OCI-LY3 (cell line): Measurements from ENCODE around the gene FNDC5.

Experiments used
- H2AFZ ChIP-seq: fragments of 200-600, 300-600 bp; shearing (Covaris generic); 2 replicates; pipeline ENCODE4 v1.6.0; 2014; ENCODE audit warnings: antibody characterized with exemption, low read depth, low read length
- H3K27ac ChIP-seq: fragments of 200-600, 300-600 bp; sonication (generic); 2 replicates; pipeline ENCODE4 v1.5.1; 2014; ENCODE audit warnings: mild to moderate bottlenecking, low read length, moderate library complexity, mixed read lengths
- H3K27me3 ChIP-seq: fragments of 200-600, 300-600 bp; sonication (generic); 2 replicates; pipeline ENCODE4 v1.6.1; 2014; ENCODE audit warnings: low read depth, low read length, mixed read lengths
- H3K36me3 ChIP-seq: fragments of 200-600, 300-600 bp; sonication (generic); replicated peaks from 2 replicates; pipeline ENCODE3; 2014; ENCODE audit warnings: low read depth, low read length, mixed read lengths
- H3K4me1 ChIP-seq: fragments of 300-600, 200-600 bp; sonication (generic); 2 replicates; pipeline ENCODE4 v1.6.1; 2014; ENCODE audit warnings: low read length, mixed read lengths
- H3K4me2 ChIP-seq: fragments of 200-600, 300-600 bp; sonication (generic); 2 replicates; pipeline ENCODE4 v1.6.1; 2014; ENCODE audit warnings: low read length, mixed read lengths
- H3K4me3 ChIP-seq: fragments of 300-600, 200-600 bp; sonication (generic); 2 replicates; pipeline ENCODE4 v1.5.1; 2014; ENCODE audit warnings: antibody characterized with exemption, mild to moderate bottlenecking, low read length, moderate library complexity
- H3K79me2 ChIP-seq: fragments of 300-600, 200-600 bp; shearing (Covaris generic); 2 replicates; pipeline ENCODE4 v1.6.1; 2014; ENCODE audit warnings: mild to moderate bottlenecking, low read length, mixed read lengths
- H3K9ac ChIP-seq: fragments of 300-600, 200-600 bp; shearing (Covaris generic); 2 replicates; pipeline ENCODE4 v1.6.0; 2014; ENCODE audit warnings: mild to moderate bottlenecking, low read length, moderate library complexity
- H3K9me3 ChIP-seq: fragments of 200-600, 300-600 bp; shearing (Covaris generic); 2 replicates; pipeline ENCODE4 v1.6.1; 2014; ENCODE audit warnings: low read length, mixed read lengths; ENCODE audit not compliant: insufficient read depth
- H4K20me1 ChIP-seq: fragments of 200-600, 300-600 bp; sonication (generic); 2 replicates; pipeline ENCODE4 v1.6.1; 2016; ENCODE audit warnings: low read length, mixed read lengths; ENCODE audit not compliant: insufficient read depth
- EZH2phosphoT487 ChIP-seq: fragments of 200-600 bp; shearing (Covaris generic); IDR thresholded peaks from 2 replicates; pipeline ENCODE4 v1.6.1; 2018; ENCODE audit warnings: antibody characterized with exemption, mixed run types, low read depth
- TF ChIP-seq, protein P1 (sequence below): fragments of 200-600, 300-600 bp; sonication (generic); IDR thresholded peaks from 2 replicates; pipeline ENCODE4 v1.5.1; 2014; ENCODE audit warnings: antibody characterized with exemption, low read length, low read depth

Gene FNDC5

DNA sequence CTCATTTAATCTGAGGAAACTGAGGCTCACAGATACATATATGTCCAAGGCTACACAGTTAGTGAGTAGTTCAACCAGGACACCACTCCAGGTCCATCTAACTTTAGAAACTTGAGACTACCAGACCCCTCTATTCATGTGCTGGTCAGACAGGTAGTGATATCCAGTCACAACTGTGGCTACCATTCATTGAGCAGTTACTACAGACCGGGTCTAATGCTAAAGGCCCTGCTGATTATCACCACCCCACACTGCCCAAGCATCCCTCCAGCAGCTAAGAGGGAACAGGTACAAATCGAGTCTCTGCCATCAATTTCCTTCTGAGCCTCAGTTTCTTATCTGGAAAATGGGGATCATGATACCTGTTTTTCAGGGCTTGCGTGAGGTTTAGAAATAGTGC, 20.9 kb upstream of the FNDC5 start:
- no peak overlapping the region for H3K4me3 ChIP-seq
- no peak overlapping the region for H2AFZ ChIP-seq
- H4K20me1 ChIP-seq, result no peaks in the 10 kb centered on the region
- H3K4me1 ChIP-seq, result no peaks in the 10 kb centered on the region
- no peak overlapping the region for H3K27ac ChIP-seq
- no peak overlapping the region for H3K4me2 ChIP-seq
- TF ChIP-seq EZH2phosphoT487, result no peak
- TF ChIP-seq, protein P1, sequence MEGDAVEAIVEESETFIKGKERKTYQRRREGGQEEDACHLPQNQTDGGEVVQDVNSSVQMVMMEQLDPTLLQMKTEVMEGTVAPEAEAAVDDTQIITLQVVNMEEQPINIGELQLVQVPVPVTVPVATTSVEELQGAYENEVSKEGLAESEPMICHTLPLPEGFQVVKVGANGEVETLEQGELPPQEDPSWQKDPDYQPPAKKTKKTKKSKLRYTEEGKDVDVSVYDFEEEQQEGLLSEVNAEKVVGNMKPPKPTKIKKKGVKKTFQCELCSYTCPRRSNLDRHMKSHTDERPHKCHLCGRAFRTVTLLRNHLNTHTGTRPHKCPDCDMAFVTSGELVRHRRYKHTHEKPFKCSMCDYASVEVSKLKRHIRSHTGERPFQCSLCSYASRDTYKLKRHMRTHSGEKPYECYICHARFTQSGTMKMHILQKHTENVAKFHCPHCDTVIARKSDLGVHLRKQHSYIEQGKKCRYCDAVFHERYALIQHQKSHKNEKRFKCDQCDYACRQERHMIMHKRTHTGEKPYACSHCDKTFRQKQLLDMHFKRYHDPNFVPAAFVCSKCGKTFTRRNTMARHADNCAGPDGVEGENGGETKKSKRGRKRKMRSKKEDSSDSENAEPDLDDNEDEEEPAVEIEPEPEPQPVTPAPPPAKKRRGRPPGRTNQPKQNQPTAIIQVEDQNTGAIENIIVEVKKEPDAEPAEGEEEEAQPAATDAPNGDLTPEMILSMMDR, result no peak
- H3K27me3 ChIP-seq, result no peaks in the 10 kb centered on the region
- no peak overlapping the region for H3K9ac ChIP-seq
- H3K9me3 ChIP-seq, result no peaks in the 10 kb centered on the region
- no peaks in the 10 kb centered on the region for H3K36me3 ChIP-seq
- no peaks in the 10 kb centered on the region for H3K79me2 ChIP-seq

DNA sequence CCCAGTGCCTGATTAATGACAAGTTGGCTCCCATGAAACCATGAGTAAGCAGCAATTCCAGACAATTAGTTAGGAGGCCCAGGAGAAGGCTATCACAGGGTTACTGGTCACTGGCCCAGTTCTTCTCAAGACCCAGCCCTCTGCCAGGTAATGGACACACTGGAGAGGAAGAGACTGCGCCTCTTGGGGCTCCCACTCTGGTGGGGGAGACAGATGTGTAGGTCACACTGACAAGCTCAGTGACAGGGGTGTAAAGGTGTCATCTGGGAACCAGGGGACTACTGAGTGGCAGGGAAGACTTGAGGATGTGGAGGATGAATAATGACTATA, 20.5 kb upstream of the FNDC5 start:
- no peaks in the 10 kb centered on the region for H3K27me3 ChIP-seq
- H3K9me3 ChIP-seq, result no peaks in the 10 kb centered on the region
- no peaks in the 10 kb centered on the region for H3K36me3 ChIP-seq
- H3K4me3 ChIP-seq, result no peak overlapping the region
- no peak overlapping the region for H2AFZ ChIP-seq
- no peak for TF ChIP-seq EZH2phosphoT487
- TF ChIP-seq, protein P1, result no peak
- no peak overlapping the region for H3K9ac ChIP-seq
- H3K79me2 ChIP-seq, result no peaks in the 10 kb centered on the region
- no peak overlapping the region for H3K27ac ChIP-seq
- H3K4me2 ChIP-seq, result no peak overlapping the region
- no peaks in the 10 kb centered on the region for H3K4me1 ChIP-seq
- no peaks in the 10 kb centered on the region for H4K20me1 ChIP-seq

DNA sequence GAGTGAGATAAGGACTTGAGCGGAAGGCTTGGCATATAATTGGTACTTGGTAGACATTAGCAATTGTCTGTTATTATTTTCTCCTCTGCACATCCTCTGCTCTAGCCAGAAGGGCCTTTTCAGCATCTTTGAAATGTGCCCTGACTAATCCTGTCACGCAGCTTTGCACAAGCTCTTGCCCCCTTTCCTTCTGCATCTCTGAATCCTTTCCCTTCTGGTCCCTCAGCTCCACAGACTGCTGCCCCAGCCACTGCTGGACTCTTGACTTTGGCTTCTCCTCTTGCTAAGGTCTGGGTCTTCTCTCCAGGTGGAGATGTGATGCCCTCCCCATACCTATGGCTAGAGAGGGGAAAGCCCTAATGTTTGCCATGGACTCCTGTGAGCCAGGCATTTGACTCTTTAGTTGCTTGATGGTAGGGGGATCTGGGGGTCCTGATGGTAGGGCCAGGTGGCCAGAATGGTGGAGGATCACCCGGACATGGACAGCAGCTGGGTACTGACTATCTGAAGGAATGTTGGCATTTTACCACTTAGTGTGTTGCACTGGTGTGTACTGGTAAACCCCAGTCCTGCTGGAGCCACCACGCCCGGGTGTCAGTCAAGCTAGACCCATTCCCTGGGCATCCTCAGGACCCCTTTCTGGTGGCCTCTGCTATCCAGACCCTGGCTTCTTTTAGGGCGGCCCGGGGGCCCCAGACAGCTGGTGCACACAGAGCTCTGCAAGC, 20.0 kb upstream of the FNDC5 start:
- H3K9ac ChIP-seq, result no peak overlapping the region
- no peak overlapping the region for H3K27ac ChIP-seq
- no peaks in the 10 kb centered on the region for H3K36me3 ChIP-seq
- no peaks in the 10 kb centered on the region for H3K27me3 ChIP-seq
- no peaks in the 10 kb centered on the region for H4K20me1 ChIP-seq
- H3K9me3 ChIP-seq, result no peaks in the 10 kb centered on the region
- no peaks in the 10 kb centered on the region for H3K79me2 ChIP-seq
- TF ChIP-seq, protein P1, result no peak
- TF ChIP-seq EZH2phosphoT487, result no peak
- no peak overlapping the region for H2AFZ ChIP-seq
- H3K4me2 ChIP-seq, result no peak overlapping the region
- no peaks in the 10 kb centered on the region for H3K4me1 ChIP-seq
- no peak overlapping the region for H3K4me3 ChIP-seq

DNA sequence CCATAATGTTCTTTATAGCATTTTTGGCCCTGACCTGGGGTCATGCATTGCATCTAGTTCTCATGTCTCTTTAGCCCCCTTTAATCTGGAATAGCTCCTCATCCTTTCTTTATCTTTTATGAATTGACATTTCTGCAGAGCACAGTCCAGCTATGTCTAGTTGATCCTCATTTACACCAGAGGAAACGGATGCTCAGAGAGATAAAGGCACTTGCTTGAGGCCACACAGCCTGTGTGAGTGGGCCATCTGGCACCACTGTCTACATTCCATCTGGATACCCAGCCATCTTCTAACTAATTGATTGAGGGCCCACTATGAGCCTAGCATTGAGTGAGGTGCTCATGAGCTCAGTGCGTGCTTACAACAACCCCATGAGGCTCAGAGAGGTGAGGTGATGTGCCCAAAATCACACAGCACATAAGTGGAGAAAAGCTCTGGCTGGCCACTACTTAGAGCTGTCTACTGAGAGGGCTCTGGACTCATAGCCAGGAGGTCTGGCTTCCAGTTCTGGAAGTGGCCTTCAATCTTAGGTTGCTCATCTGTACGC, 19.1 kb upstream of the FNDC5 start:
- Histone ChIP-seq H3K27me3 (no peaks in the 10 kb centered on the region), H3K27ac (no peak overlapping the region)

More for the DNA sequence above, 19.1 kb upstream of the FNDC5 start:
- Histone ChIP-seq H3K4me2 (no peak overlapping the region), H3K36me3 (no peaks in the 10 kb centered on the region), H3K4me1 (no peaks in the 10 kb centered on the region), H3K79me2 (no peaks in the 10 kb centered on the region), H3K9ac (no peak overlapping the region), H3K4me3 (no peak overlapping the region), H3K9me3 (no peaks in the 10 kb centered on the region), H2AFZ (no peak overlapping the region), H4K20me1 (no peaks in the 10 kb centered on the region)
- TF ChIP-seq, protein P1, result no peak
